Neural crest cell (in vitro differentiated cells): Measurements from ENCODE around the gene CACNA2D3. TPM values are rescaled to one million over a fixed set of nuclear protein-coding genes. Genes with fewer than 3 reads are reported as not detected.

ENCODE experiments used
- DNase-seq: peaks from one replicate; pipeline ENCODE4 v3.0.0; 2021; ENCODE audit warnings: low read depth, mixed read lengths, low spot score
- H3K27ac Mint-ChIP-seq: one replicate; pipeline ENCODE4 v1.8.0; 2021; ENCODE audit warnings: mild to moderate bottlenecking, mixed read lengths; ENCODE audit not compliant: unreplicated experiment
- H3K27me3 Mint-ChIP-seq: 2 replicates; pipeline ENCODE4 v1.8.0; 2021; ENCODE audit warnings: low read depth, mild to moderate bottlenecking, mixed read lengths
- H3K36me3 Mint-ChIP-seq: 2 replicates; pipeline ENCODE4 v1.8.0; 2021; ENCODE audit warnings: low read depth, mild to moderate bottlenecking, mixed read lengths
- H3K4me1 Mint-ChIP-seq: 2 replicates; pipeline ENCODE4 v1.8.0; 2021; ENCODE audit warnings: mixed read lengths
- H3K4me3 Mint-ChIP-seq: one replicate; pipeline ENCODE4 v1.8.0; 2021; ENCODE audit warnings: mild to moderate bottlenecking, mixed read lengths
- H3K9me3 Mint-ChIP-seq: 2 replicates; pipeline ENCODE4 v1.8.0; 2021; ENCODE audit warnings: mixed read lengths
- CTCF ChIP-seq: fragments of 200-600 bp; sonication (generic); conservative IDR thresholded peaks from 2 replicates; pipeline ENCODE4 v1.5.0; 2021; ENCODE audit warnings: antibody characterized with exemption, mild to moderate bottlenecking
- total RNA-seq: library from RNA; stranded (reverse); gene quantifications from 2 replicates; pipeline ENCODE4 v1.2.1, GENCODE V29; 2021

Gene CACNA2D3
- total RNA-seq, 1 donor from 2014 or later = 0.82 TPM

GRCh38 chr3:54519493-54519892, 397.1 kb downstream of the CACNA2D3 start:
- no peak for DNase-seq
- H3K36me3 Mint-ChIP-seq = peaks cover 2% of the 10 kb centered on the region
- H3K4me1 Mint-ChIP-seq = no peaks in the 10 kb centered on the region
- peaks cover 9% of the 10 kb centered on the region for H3K9me3 Mint-ChIP-seq
- TF ChIP-seq CTCF = no peak
- H3K27me3 Mint-ChIP-seq = no peaks in the 10 kb centered on the region
- no peak overlapping the region for H3K4me3 Mint-ChIP-seq
- H3K27ac Mint-ChIP-seq = no peak overlapping the region

GRCh38 chr3:54520060-54520459, 397.7 kb downstream of the CACNA2D3 start:
- no peak for TF ChIP-seq CTCF
- Mint-ChIP-seq H3K9me3 (peaks cover 9% of the 10 kb centered on the region), H3K4me1 (no peaks in the 10 kb centered on the region), H3K4me3 (no peak overlapping the region), H3K27me3 (no peaks in the 10 kb centered on the region), H3K27ac (no peak overlapping the region), H3K36me3 (peaks cover 2% of the 10 kb centered on the region)
- DNase-seq = no peak

DNA sequence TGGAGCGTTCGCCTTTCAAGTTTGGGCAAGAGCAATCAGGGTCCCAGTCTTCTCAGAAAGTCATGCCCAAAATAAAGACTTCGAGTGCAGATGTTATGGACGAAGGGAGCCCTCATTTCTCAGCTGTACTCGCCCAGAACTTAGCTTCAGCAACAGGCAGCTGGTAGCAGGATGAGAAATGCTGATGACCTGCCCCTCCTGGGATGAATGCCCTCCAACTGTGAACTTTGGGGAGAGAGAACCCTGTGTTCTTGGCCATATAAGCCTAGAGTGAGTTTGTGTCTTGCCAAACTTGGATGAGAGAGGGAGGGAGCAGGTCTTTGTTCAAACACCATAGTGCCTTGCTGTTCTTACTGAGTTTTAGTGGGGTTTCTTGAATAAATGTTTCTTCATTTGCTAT, 405.2 kb downstream of the CACNA2D3 start:
- Mint-ChIP-seq H3K27me3 (peaks cover 6% of the 10 kb centered on the region), H3K4me1 (no peaks in the 10 kb centered on the region), H3K27ac (no peak overlapping the region), H3K4me3 (no peak overlapping the region), H3K9me3 (peaks cover 11% of the 10 kb centered on the region), H3K36me3 (no peaks in the 10 kb centered on the region)
- DNase-seq = no peak
- no peak for TF ChIP-seq CTCF

- H3K36me3 Mint-ChIP-seq = no peaks in the 10 kb centered on the region
- no peak overlapping the region for H3K4me3 Mint-ChIP-seq
- H3K9me3 Mint-ChIP-seq = peaks cover 11% of the 10 kb centered on the region
- H3K4me1 Mint-ChIP-seq = no peaks in the 10 kb centered on the region
- DNase-seq = no peak
- TF ChIP-seq CTCF = no peak
- peaks cover 6% of the 10 kb centered on the region for H3K27me3 Mint-ChIP-seq
- no peak overlapping the region for H3K27ac Mint-ChIP-seq
These were observed 405.6 kb downstream of the CACNA2D3 start for GRCh38 chr3:54527953-54528352.

DNA sequence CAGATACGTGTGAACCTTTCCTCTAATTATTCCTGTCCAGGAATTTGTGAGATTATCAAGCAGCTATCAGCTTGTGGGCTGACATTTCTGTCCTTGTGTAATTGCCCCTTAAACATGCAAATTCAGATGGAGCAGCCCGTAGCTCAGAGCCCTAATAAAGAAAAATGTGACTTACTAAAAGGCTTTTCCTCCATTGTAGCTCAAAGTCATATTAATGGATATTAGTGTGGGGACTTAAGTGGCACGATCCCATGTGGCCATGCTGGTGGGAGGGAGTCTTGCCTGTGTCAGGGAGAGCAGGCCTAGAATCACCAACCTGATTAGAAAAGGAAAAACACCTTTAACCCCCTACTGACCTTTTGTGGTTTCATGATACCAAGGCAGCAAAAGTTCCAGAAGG, 406.3 kb downstream of the CACNA2D3 start:
- no peak for TF ChIP-seq CTCF
- H3K27me3 Mint-ChIP-seq = peaks cover 8% of the 10 kb centered on the region

DNA sequence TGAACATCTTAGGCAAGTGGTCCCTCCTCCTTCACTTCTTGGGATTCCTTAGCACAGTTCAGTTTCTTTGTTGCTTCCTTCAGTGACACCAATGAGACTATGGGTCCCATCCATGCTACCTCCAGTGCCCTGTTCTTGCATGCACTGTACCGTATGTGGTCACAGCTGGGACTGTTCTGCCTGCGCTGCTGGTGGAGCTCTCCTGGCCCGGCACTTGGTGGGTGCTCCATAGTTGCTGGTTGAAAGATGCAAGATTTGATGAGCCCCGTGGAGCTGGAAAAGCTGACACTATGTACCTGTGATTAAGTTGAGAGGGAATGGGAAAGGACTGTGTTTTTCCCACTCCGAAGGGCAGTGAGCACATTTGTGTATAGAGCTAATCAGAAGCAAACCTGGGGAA, 407.7 kb downstream of the CACNA2D3 start:
- Mint-ChIP-seq H3K9me3 (peaks cover 5% of the 10 kb centered on the region), H3K4me3 (no peak overlapping the region), H3K4me1 (no peaks in the 10 kb centered on the region), H3K27me3 (peaks cover 8% of the 10 kb centered on the region), H3K27ac (no peak overlapping the region), H3K36me3 (no peaks in the 10 kb centered on the region)
- no peak for TF ChIP-seq CTCF
- no peak for DNase-seq

More for the DNA sequence above, 406.3 kb downstream of the CACNA2D3 start:
- Mint-ChIP-seq H3K27ac (no peak overlapping the region), H3K9me3 (peaks cover 8% of the 10 kb centered on the region), H3K4me1 (no peaks in the 10 kb centered on the region), H3K4me3 (no peak overlapping the region), H3K36me3 (no peaks in the 10 kb centered on the region)
- DNase-seq = no peak
